Measurements from ENCODE around the gene MLLT10.
"Not testable (repeated sequence)": the region's sequence is repeated elsewhere in the genome, so short reads cannot be mapped to it uniquely, and the experiment has no call there.

The MLLT10 gene

GRCh38 chr10:21712975-21713374 lies 178.9 kb downstream of the MLLT10 start:
- Mint-ChIP-seq H3K4me3 (no peak overlapping the region), H3K27ac (no peak overlapping the region)
- TF ChIP-seq CTCF (IDR thresholded peaks at IDR 0.05) = no peak

GRCh38 chr10:21715531-21716195 lies 181.6 kb downstream of the MLLT10 start:
- Mint-ChIP-seq H3K27ac (peak overlapping the region; percentile 74), H3K9me3 (no peaks in the 10 kb centered on the region), H3K36me3 (ENCODE audit: low read depth) (peaks cover 64% of the 10 kb centered on the region), H3K4me3 (no peak overlapping the region), H3K4me1 (peaks cover 9% of the 10 kb centered on the region), H3K27me3 (ENCODE audit: low read depth, poor library complexity) (no peaks in the 10 kb centered on the region)
- no peak for DNase-seq
- TF ChIP-seq CTCF (IDR thresholded peaks at IDR 0.05) = no peak

More at GRCh38 chr10:21712975-21713374, 178.9 kb downstream of the MLLT10 start:
- DNase-seq = no peak
- Mint-ChIP-seq H3K4me1 (peaks cover 9% of the 10 kb centered on the region), H3K9me3 (no peaks in the 10 kb centered on the region), H3K36me3 (ENCODE audit: low read depth) (peaks cover 73% of the 10 kb centered on the region), H3K27me3 (ENCODE audit: low read depth, poor library complexity) (no peaks in the 10 kb centered on the region)

GRCh38 chr10:21717437-21718054 lies 183.5 kb downstream of the MLLT10 start:
- DNase-seq; H3K9me3 Mint-ChIP-seq; H3K27me3 Mint-ChIP-seq (ENCODE audit: low read depth, poor library complexity); H3K4me1 Mint-ChIP-seq; H3K4me3 Mint-ChIP-seq: not testable (repeated sequence)
- peak overlapping the region; percentile 79 for H3K27ac Mint-ChIP-seq
- peaks cover 52% of the 10 kb centered on the region for H3K36me3 Mint-ChIP-seq (ENCODE audit: low read depth)

- Mint-ChIP-seq H3K27me3 (ENCODE audit: low read depth, poor library complexity) (no peaks in the 10 kb centered on the region), H3K4me3 (no peak overlapping the region), H3K36me3 (ENCODE audit: low read depth) (peaks cover 37% of the 10 kb centered on the region), H3K4me1 (peaks cover 15% of the 10 kb centered on the region), H3K27ac (no peak overlapping the region), H3K9me3 (no peaks in the 10 kb centered on the region)
- no peak for DNase-seq
- no peak for TF ChIP-seq CTCF (IDR thresholded peaks at IDR 0.05)
These were observed 185.5 kb downstream of the MLLT10 start for GRCh38 chr10:21719502-21719901.

GRCh38 chr10:21720090-21720489 lies 186.1 kb downstream of the MLLT10 start:
- peaks cover 19% of the 10 kb centered on the region for H3K4me1 Mint-ChIP-seq
- DNase-seq = no peak
- no peak for TF ChIP-seq CTCF (IDR thresholded peaks at IDR 0.05)
- H3K4me3 Mint-ChIP-seq = no peak overlapping the region
- H3K36me3 Mint-ChIP-seq (ENCODE audit: low read depth) = peaks cover 38% of the 10 kb centered on the region
- H3K27ac Mint-ChIP-seq = no peak overlapping the region
- H3K27me3 Mint-ChIP-seq (ENCODE audit: low read depth, poor library complexity) = no peaks in the 10 kb centered on the region
- H3K9me3 Mint-ChIP-seq = no peaks in the 10 kb centered on the region

- no peaks in the 10 kb centered on the region for H3K9me3 Mint-ChIP-seq
- H3K4me1 Mint-ChIP-seq = peaks cover 13% of the 10 kb centered on the region
- no peak overlapping the region for H3K27ac Mint-ChIP-seq
These were observed 187.1 kb downstream of the MLLT10 start for GRCh38 chr10:21721000-21721665.

More at GRCh38 chr10:21721000-21721665, 187.1 kb downstream of the MLLT10 start:
- peaks cover 34% of the 10 kb centered on the region for H3K36me3 Mint-ChIP-seq (ENCODE audit: low read depth)
- H3K4me3 Mint-ChIP-seq = no peak overlapping the region
- TF ChIP-seq CTCF (IDR thresholded peaks at IDR 0.05) = no peak
- H3K27me3 Mint-ChIP-seq (ENCODE audit: low read depth, poor library complexity) = no peaks in the 10 kb centered on the region
- DNase-seq = no peak

Measured in nephron progenitor cell (in vitro differentiated cells).